Spinal cord (tissue), 10 donors: ENCODE measurements around the gene KCNQ1. TPM values are rescaled to one million over a fixed set of nuclear protein-coding genes. Genes with fewer than 3 reads are reported as not detected.
A peak's percentile ranks its signal among the peaks of the same experiment; 100 is the strongest.

Experiments used
- DNase-seq, 6 donors: peaks; one replicate each; pipeline versions ENCODE4 v3.0.0 to v3.0.0-alpha.2; 2013 to 2015; ENCODE audit warnings: low spot score in 6 of 6, low read depth in 4 of 6
- H3K27ac ChIP-seq: one replicate; pipeline ENCODE4 v1.5.1; 2013; ENCODE audit warnings: low read depth, low read length, control low read depth
- H3K27me3 ChIP-seq: one replicate; pipeline ENCODE4 v1.6.1; 2013; ENCODE audit warnings: low read length; ENCODE audit not compliant: control insufficient read depth, insufficient read depth
- H3K36me3 ChIP-seq: one replicate; pipeline ENCODE4 v1.6.1; 2013; ENCODE audit warnings: low read length; ENCODE audit not compliant: control insufficient read depth, insufficient read depth
- H3K4me1 ChIP-seq: one replicate; pipeline ENCODE4 v1.6.1; 2013; ENCODE audit warnings: low read length; ENCODE audit not compliant: control insufficient read depth, insufficient read depth
- H3K4me3 ChIP-seq: one replicate; pipeline ENCODE4 v1.5.1; 2013; ENCODE audit warnings: low read depth, low read length, control low read depth
- H3K9me3 ChIP-seq: one replicate; pipeline ENCODE4 v1.6.1; 2013; ENCODE audit warnings: low read length; ENCODE audit not compliant: control insufficient read depth, insufficient read depth
- WGBS: methylation state at CpG from one replicate; pipeline ENCODE4 v1.1.5; 2013; ENCODE audit warnings: missing lambda C conversion rate; ENCODE audit not compliant: insufficient coverage; 5-methylcytosine and 5-hydroxymethylcytosine counted together
- polyA plus RNA-seq, 2 donors: library from polyadenylated mRNA; unstranded; fragments of 120-200 nt; gene quantifications; one replicate each; pipeline ENCODE4 v1.2.1, GENCODE V29; 2013; ENCODE audit not compliant: insufficient read length in 2 of 2
- total RNA-seq, 2 donors: library from RNA; depleted of rRNA in 1 of 2; stranded (reverse); fragments of 120-200 nt in 1 of 2; fragments of >200 nt in 1 of 2; gene quantifications; one replicate each; pipeline versions ENCODE4 v1.2.3 to v1.2.4, GENCODE V29; 2013 to 2014
- donor health status: healthy.

The KCNQ1 gene
- total and polyA plus RNA-seq, 4 donors = 0.83 to 3.1 (median 2.1) TPM

DNA sequence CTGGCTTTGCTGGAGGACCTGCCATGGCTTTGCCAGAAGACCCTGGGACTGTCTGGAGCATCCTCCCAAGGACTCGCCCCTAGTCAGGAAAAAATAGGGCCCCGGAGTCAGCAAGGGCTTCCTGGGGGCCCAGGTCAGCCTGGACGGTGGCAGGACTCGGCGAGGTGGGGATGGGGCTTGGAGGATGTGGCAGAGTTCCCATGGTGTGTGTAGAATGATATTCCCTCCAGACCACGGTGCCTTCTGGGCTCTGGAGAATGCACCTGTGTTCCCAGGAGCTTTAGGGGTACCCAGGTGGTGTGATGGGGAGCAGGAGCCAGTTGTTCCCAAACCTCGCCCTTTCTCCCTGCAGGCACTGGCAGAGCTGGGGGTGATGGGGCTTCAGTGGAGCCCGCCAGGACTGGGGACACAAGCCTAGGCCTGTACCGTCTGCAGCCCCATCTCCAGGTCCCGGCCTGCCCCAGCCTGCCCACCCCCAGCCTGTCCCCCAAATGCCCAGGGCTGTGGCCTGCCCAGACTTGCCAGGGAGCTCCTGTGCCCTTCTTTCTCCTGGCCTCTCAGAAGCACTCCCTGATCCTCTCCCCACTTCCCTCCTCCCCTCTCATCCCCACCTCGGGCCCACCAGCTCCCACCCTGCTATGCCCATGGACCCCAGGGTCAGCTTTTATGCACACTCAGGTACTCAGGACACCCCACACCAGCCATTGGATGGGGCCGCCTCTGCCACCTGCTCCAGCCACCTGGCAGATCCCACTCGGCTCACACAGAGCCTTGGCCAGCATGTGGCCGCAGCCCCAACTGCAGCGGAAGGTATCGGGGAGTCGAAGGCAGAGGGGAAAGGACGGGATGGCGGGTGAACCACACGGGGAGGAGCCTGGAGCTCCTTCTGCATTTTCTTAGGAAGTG lies 358.6 kb downstream of the KCNQ1 start:
- peaks cover 45% of the 10 kb centered on the region for H3K4me1 ChIP-seq
- H3K9me3 ChIP-seq = no peaks in the 10 kb centered on the region
- no peaks in the 10 kb centered on the region for H3K36me3 ChIP-seq
- peaks cover 7% of the 10 kb centered on the region for H3K27me3 ChIP-seq
- WGBS = 87% methylated on average over 20 of the region's 20 CpGs
- no peak for DNase-seq
- no peak overlapping the region for H3K27ac ChIP-seq
- no peak overlapping the region for H3K4me3 ChIP-seq

DNA sequence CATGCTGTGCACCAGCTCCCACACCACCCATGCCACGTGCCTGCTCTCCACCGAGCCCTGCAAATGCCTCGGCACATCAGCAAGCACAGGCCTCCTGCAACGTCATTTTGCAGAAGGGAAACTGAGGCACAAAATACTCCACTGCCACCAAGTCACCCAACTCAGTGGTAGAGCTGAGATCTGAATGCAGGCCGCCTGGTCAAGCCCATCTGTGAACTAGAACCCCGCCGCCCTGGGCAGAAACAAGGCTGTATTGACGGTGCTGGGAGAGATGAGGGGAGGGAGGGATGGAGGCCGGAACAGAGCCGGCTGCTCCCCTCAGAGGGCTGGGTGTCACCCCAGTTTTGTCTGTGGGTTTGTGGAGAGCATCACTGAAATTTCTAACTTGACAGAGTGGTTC lies 359.4 kb downstream of the KCNQ1 start:
- Histone ChIP-seq H3K27ac (no peak overlapping the region), H3K4me3 (no peak overlapping the region), H3K9me3 (no peaks in the 10 kb centered on the region), H3K4me1 (peaks cover 45% of the 10 kb centered on the region), H3K36me3 (no peaks in the 10 kb centered on the region), H3K27me3 (peaks cover 7% of the 10 kb centered on the region)
- DNase-seq = no peak
- 82% methylated on average over 9 of the region's 10 CpGs for WGBS

DNA sequence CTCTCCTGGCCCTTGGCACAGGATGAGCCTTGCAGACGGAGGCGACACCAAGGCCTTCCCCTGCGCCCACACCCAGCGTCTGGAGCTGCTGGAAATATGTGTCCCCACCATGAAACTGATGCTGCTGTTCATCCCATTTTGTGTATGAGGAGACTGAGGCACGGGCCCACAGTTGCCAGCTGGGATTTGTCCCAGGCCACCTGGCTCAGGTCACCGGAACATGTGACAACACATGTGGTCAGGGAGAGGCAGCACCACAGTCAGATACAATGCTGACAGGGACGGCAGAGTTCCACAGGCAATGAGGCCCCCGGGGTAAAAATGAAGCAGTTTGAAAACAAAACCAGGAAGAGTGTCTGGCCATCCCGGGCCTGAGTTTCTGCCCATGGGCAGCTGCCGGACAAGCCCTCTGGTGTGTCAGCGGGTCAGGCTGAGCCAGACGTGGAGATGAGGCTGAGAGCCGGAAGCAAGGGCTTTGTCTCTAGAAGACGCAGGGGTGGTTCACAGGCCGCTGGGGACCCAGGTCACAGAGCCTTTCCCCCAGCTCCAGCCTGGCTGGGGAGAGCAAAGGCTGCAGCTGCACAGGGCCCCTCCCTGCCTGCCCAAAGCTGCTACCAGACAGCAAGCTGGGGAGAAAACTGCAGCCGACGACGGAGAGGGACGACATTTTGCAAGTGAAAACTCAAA lies 360.0 kb downstream of the KCNQ1 start:
- 79% methylated on average over 19 of the region's 19 CpGs for WGBS
- DNase-seq = no peak
- Histone ChIP-seq H3K4me1 (peaks cover 45% of the 10 kb centered on the region), H3K9me3 (peaks cover 2% of the 10 kb centered on the region), H3K4me3 (no peak overlapping the region), H3K27me3 (peaks cover 7% of the 10 kb centered on the region), H3K27ac (no peak overlapping the region), H3K36me3 (no peaks in the 10 kb centered on the region)

DNA sequence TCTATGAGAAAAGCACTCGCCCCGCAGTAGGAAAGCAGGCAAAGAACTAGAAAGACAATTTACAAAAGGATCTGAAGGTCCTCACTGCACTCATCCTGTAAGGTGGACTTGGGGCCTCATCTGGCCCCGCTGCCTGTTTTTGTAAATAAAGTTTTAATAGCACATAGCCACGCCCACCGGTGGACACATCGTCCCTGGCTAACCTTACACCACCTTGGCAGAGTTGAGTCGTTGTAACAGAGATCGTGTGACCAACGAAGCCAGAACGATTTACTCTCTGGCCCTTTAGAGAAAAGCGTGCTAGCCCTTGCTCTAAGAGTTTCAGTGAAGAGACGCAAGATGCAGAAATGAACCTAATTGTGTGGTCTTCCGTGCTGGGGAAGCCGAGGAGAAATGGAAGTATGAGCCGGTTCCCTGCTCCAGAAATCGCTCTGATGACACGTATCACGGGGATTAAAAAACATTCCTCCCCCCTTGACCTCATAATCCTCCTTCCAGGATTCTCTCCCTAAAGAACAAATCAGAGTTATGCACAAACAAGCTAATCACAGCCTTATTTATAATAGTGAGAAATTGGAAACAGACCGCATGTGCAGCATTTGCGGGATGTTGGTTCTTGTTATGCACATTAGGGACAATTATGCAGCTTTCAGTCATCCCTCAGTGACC lies 360.7 kb downstream of the KCNQ1 start:
- Histone ChIP-seq H3K36me3 (no peaks in the 10 kb centered on the region), H3K4me3 (no peak overlapping the region), H3K9me3 (peaks cover 5% of the 10 kb centered on the region), H3K27ac (no peak overlapping the region), H3K27me3 (peaks cover 7% of the 10 kb centered on the region), H3K4me1 (peaks cover 45% of the 10 kb centered on the region)
- DNase-seq = no peak
- 91% methylated on average over 5 of the region's 20 CpGs for WGBS

DNA sequence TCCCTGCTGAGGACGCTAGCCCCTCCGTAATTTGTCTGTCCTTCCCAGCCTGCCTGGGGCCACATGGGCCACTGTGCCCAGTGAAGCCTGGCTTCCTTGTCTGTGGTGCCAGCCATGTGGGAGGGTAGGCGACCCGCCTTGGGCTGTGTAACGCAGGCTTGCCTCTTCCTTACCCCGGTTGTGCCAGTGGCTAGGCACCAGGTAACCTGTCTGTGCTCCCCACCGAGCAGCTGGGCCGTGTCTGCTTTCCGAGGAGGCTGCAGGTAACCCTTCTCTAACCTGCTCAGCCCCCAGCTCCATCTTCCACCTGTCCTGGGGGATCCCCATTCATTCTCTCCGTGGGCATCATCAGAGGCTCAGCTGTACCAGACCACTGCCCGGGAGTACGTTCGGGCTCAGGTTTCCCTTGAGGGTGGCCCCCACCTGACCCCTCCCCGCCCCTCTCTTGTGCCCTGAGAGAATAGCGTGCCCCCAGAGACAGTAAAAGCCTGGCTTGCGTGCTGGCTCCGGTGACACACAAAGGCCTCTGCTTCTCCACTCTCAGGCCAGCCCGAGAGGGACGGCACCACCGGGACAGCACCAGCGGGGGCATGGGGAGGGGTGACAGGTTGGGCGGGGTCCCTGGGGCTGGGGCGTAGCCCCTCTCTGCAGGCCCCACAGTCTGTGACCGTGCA lies 361.7 kb downstream of the KCNQ1 start:
- Histone ChIP-seq H3K4me1 (peaks cover 42% of the 10 kb centered on the region), H3K27ac (no peak overlapping the region), H3K9me3 (peaks cover 5% of the 10 kb centered on the region), H3K27me3 (peaks cover 7% of the 10 kb centered on the region), H3K36me3 (no peaks in the 10 kb centered on the region), H3K4me3 (no peak overlapping the region)
- WGBS = 41% methylated on average over 23 of the region's 24 CpGs
- no peak for DNase-seq

DNA sequence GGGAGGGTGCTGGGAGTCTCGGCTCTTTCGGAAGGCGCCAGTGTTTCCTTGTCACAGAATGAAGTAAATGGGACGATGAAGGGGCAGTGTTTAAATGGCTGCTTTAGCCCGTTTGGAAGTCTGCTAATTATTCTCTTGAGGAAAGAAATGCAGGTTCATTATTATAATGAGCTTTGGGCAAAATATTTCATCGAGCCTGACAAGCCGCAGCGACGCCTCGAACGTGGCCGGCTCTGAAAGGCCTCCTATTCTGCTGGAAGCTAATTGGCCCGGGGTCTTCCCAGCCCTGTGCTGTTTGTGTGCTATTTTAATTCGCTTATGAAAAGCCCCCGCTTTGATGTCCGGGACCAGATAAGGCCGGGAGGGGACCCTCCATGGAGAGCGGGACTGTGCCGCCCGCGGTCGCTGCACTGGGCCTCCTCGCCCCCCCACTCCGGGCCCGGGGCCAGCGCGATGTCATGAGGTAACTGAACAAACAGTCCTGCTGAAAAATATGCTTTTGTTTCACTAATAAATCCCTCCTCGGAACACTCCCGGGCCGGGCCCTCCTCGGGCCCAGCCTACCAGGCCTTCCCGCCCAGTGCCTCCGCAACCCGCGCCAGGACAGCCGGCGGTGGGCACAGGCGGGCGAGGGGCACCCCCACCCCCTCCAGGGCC lies 362.3 kb downstream of the KCNQ1 start:
- 15% methylated on average over 39 of the region's 39 CpGs for WGBS
- peaks cover 7% of the 10 kb centered on the region for H3K27me3 ChIP-seq

DNA sequence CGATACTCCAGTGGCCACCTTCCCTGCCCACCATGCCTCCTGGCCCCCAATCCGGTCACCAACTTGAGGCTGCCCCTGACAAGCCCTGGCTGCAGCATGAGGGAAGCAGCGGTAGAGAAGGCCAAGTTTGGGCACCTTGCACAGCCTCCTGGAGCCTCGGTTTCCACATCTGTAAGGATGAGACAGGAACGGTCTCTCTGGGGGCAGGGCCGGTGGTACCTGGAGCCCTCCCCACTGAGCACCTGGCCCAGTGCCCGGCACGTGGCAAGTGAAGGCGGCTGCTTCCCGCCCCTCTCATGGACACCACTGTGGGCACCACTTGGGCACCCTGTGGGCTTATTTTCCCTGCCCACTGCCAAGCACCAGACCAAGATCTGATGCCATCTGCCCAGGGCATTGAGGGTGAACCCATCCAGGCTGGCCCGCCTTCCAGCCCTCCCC lies 363.0 kb downstream of the KCNQ1 start:
- Histone ChIP-seq H3K36me3 (no peaks in the 10 kb centered on the region), H3K27ac (no peak overlapping the region), H3K27me3 (peaks cover 7% of the 10 kb centered on the region), H3K4me3 (no peak overlapping the region), H3K4me1 (peaks cover 44% of the 10 kb centered on the region), H3K9me3 (peaks cover 5% of the 10 kb centered on the region)
- DNase-seq = no peak
- WGBS = 78% methylated on average over 10 of the region's 11 CpGs

More for the DNA sequence above, 362.3 kb downstream of the KCNQ1 start:
- H3K27ac ChIP-seq = no peak overlapping the region
- no peaks in the 10 kb centered on the region for H3K36me3 ChIP-seq
- H3K4me3 ChIP-seq = no peak overlapping the region
- peaks cover 44% of the 10 kb centered on the region for H3K4me1 ChIP-seq
- peaks cover 5% of the 10 kb centered on the region for H3K9me3 ChIP-seq
- DNase-seq = peak in 3 of 6 donors; percentile 36 to 77 (median 76)

DNA sequence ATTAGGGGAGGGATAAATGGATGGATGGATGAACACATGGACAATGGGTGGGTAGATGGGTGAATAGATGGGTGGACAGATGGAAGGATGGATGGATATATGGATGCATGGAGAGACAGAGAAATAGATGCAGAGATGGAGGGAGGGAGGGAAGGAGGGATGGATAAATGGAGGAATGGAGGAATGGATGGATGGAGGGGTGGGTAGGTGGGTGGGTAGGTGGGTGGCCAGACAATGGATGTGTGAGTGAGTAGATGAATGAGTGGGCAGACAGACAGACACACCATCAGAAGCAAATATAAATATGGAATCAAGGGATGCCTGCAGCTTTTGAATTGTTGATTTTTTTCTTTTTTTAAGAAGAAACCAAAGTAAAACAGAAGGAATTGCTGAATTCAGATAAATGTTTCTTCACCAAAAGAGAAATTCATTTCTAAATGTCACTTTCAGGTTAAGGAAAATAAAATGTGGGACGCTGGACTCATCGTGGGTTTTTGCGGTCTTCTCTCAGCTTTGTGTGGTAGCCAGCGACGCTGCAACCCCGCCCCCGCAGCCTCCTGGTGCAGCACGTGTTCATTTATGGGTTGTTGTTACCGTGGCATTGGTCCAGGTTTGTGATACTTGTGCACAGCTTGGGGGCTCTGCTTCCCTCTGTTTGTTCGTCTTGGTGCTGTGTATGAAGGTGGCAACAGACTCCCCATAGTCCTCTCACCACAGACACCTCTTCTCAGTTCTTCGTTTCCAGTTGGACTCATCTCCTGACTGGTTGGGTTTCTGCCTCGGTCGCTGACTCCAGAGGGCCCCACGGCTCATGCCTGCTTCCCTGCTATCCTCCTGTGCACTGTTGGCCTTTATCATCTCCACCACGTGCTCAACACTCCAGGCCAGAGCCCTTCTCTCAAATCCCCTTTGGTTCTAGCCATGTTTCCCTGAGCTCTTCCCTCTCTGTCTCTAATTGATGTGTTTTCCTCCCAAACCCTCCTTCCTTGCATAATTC lies 364.3 kb downstream of the KCNQ1 start:
- H3K9me3 ChIP-seq = peaks cover 5% of the 10 kb centered on the region
- 70% methylated on average over 6 of the region's 15 CpGs for WGBS
- H3K4me1 ChIP-seq = peaks cover 51% of the 10 kb centered on the region
- H3K27ac ChIP-seq = no peak overlapping the region
- DNase-seq = no peak
- H3K36me3 ChIP-seq = no peaks in the 10 kb centered on the region
- no peak overlapping the region for H3K4me3 ChIP-seq
- H3K27me3 ChIP-seq = peaks cover 7% of the 10 kb centered on the region
